Glutamatergic neuron (in vitro differentiated cells): ENCODE results near the gene ALDH1A2. TPM values are rescaled to one million over a fixed set of nuclear protein-coding genes. Genes with fewer than 3 reads are reported as not detected.

Experiments used
- DNase-seq: peaks from one replicate; pipeline ENCODE4 v3.0.0; 2022
- H3K27ac Mint-ChIP-seq: one replicate; pipeline ENCODE4 v1.8.0; 2020; ENCODE audit warnings: mild to moderate bottlenecking, mixed read lengths, inconsistent platforms; ENCODE audit not compliant: unreplicated experiment
- H3K27me3 Mint-ChIP-seq: one replicate; pipeline ENCODE4 v1.8.0; 2020; ENCODE audit warnings: mild to moderate bottlenecking, moderate library complexity, mixed read lengths, inconsistent platforms; ENCODE audit not compliant: unreplicated experiment
- H3K36me3 Mint-ChIP-seq: one replicate; pipeline ENCODE4 v1.8.0; 2020; ENCODE audit warnings: mild to moderate bottlenecking, mixed read lengths, inconsistent platforms; ENCODE audit not compliant: unreplicated experiment
- H3K4me1 Mint-ChIP-seq: one replicate; pipeline ENCODE4 v1.8.0; 2020; ENCODE audit warnings: mild to moderate bottlenecking, low read depth, mixed read lengths, inconsistent platforms; ENCODE audit not compliant: unreplicated experiment
- H3K4me3 Mint-ChIP-seq: one replicate; pipeline ENCODE4 v1.8.0; 2020; ENCODE audit warnings: mild to moderate bottlenecking, mixed read lengths, inconsistent platforms; ENCODE audit not compliant: unreplicated experiment
- H3K9me3 Mint-ChIP-seq: one replicate; pipeline ENCODE4 v1.8.0; 2020; ENCODE audit warnings: mild to moderate bottlenecking, moderate library complexity, mixed read lengths, inconsistent platforms; ENCODE audit not compliant: unreplicated experiment
- total RNA-seq: library from RNA; stranded (reverse); fragmentation: NEBNext Ultra II Directional; extraction: Animal tissue kit (Norgen Biotek cat#: 25700); gene quantifications from one replicate; pipeline ENCODE4 v1.2.1, GENCODE V29; 2021; ENCODE audit not compliant: unreplicated experiment
- TF ChIP-seq, protein P1 (sequence below): fragments of 200-600 bp; sonication (generic); IDR thresholded peaks from one replicate; pipeline ENCODE4 v1.5.0; 2021; ENCODE audit not compliant: partially characterized antibody, unreplicated experiment

The ALDH1A2 gene
- total RNA-seq, 1 donor from 2014 or later = not detected

DNA sequence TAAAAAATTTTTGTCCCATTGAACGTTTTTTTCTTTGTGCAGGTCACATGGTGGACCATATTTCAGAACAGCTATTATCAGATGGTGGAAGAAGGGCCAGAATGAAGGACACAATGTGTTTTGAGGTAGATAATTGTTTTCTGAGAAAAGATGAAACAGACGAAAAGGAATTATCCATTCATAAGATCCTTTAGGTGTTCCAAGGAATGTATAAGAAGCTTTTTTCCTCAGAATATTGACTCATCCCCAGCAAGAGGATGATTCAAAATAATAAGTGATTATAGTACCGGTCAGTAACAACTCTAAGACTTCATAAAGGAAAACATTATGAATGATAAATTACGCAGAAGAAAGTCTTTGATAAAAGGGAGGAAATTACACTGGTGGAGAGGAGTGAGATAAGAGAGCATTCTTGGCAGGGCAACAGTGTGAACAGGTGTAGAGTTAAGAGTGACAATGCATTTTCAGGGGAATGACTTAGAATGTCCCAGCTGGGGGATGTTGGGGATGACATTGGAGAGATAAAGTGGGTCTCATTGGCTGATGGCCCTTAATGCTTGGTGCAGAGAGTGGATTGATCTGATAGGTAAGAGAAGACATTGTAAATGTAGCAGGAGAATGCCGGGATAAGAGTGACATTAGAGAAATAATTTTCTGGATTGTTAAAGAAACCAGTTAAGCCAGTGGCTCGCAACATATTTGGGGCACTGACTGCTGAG lies 45.6 kb upstream of the ALDH1A2 start:
- TF ChIP-seq, protein P1, sequence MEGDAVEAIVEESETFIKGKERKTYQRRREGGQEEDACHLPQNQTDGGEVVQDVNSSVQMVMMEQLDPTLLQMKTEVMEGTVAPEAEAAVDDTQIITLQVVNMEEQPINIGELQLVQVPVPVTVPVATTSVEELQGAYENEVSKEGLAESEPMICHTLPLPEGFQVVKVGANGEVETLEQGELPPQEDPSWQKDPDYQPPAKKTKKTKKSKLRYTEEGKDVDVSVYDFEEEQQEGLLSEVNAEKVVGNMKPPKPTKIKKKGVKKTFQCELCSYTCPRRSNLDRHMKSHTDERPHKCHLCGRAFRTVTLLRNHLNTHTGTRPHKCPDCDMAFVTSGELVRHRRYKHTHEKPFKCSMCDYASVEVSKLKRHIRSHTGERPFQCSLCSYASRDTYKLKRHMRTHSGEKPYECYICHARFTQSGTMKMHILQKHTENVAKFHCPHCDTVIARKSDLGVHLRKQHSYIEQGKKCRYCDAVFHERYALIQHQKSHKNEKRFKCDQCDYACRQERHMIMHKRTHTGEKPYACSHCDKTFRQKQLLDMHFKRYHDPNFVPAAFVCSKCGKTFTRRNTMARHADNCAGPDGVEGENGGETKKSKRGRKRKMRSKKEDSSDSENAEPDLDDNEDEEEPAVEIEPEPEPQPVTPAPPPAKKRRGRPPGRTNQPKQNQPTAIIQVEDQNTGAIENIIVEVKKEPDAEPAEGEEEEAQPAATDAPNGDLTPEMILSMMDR = no peak
- no peak overlapping the region for H3K27ac Mint-ChIP-seq
- peaks cover 4% of the 10 kb centered on the region for H3K36me3 Mint-ChIP-seq
- peaks cover 5% of the 10 kb centered on the region for H3K27me3 Mint-ChIP-seq
- no peaks in the 10 kb centered on the region for H3K4me1 Mint-ChIP-seq
- DNase-seq = no peak
- no peaks in the 10 kb centered on the region for H3K9me3 Mint-ChIP-seq
- no peak overlapping the region for H3K4me3 Mint-ChIP-seq

DNA sequence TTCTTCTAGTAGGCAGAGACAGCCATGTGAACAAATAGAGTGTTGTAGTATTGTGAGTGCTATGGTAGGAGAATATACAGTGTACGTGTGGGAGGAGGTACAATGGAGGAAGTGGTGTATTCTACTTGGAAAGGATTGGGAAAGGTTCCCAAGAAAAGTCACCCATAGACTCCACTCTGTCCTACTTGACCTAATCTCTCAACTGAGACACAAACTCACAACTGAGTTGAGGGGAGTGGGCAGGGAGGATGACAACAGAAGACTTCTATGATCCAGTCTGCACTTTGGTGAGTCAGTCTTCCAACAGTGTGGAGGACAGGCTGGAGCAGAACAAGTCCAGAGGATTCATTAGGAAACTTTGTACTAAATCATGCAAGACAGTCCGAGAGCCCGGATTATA lies 43.9 kb upstream of the ALDH1A2 start:
- DNase-seq = no peak
- Mint-ChIP-seq H3K4me3 (no peak overlapping the region), H3K27ac (no peak overlapping the region), H3K36me3 (peaks cover 4% of the 10 kb centered on the region), H3K9me3 (no peaks in the 10 kb centered on the region), H3K4me1 (no peaks in the 10 kb centered on the region), H3K27me3 (peaks cover 5% of the 10 kb centered on the region)
- TF ChIP-seq, protein P1 = no peak

DNA sequence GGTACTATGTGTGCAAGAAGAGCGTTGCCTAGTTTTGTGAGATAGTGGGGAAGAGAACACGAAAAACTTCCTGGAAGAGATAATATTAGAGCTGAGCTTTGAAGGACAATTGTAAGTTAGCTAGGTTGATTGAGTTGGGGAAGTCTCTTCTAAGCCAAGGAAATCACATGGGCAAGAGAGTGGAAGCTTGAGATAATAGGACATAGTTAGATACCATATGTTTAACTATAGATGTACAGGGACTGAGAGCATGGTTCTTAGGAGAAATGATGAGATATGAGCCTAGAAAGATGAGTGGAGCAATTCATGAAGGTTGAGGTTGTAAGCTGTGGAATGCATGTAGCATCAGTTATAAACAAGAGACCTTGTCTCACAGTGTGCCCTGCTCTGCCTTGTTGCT lies 42.6 kb upstream of the ALDH1A2 start:
- no peak overlapping the region for H3K27ac Mint-ChIP-seq
- H3K4me1 Mint-ChIP-seq = no peaks in the 10 kb centered on the region
- TF ChIP-seq, protein P1 = no peak
- no peak for DNase-seq
- peaks cover 3% of the 10 kb centered on the region for H3K27me3 Mint-ChIP-seq
- peaks cover 2% of the 10 kb centered on the region for H3K9me3 Mint-ChIP-seq
- H3K36me3 Mint-ChIP-seq = peaks cover 2% of the 10 kb centered on the region
- no peak overlapping the region for H3K4me3 Mint-ChIP-seq

DNA sequence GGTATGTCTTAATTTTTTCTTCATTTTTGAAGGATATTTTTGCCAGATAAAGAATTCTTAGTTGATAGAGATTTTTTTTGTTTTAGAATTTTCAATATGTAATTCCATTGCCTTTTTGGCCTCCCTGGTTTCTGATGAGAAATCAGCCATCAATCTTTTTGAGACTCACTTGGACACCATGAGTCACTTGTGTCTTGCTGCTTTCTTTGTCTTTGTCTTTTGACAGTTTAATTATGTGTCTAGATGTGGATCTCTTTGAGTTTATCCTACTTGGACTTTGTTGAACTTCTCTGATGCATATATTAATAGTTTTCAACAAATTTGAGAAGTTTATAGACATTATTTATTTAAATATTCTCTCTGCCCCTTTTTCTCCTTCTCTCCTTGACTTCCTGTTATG lies 38.0 kb upstream of the ALDH1A2 start:
- no peak overlapping the region for H3K4me3 Mint-ChIP-seq
- no peak overlapping the region for H3K27ac Mint-ChIP-seq
- TF ChIP-seq, protein P1 = no peak
- no peaks in the 10 kb centered on the region for H3K36me3 Mint-ChIP-seq
- H3K4me1 Mint-ChIP-seq = no peaks in the 10 kb centered on the region
- no peak for DNase-seq
- H3K27me3 Mint-ChIP-seq = peaks cover 2% of the 10 kb centered on the region
- peaks cover 2% of the 10 kb centered on the region for H3K9me3 Mint-ChIP-seq

DNA sequence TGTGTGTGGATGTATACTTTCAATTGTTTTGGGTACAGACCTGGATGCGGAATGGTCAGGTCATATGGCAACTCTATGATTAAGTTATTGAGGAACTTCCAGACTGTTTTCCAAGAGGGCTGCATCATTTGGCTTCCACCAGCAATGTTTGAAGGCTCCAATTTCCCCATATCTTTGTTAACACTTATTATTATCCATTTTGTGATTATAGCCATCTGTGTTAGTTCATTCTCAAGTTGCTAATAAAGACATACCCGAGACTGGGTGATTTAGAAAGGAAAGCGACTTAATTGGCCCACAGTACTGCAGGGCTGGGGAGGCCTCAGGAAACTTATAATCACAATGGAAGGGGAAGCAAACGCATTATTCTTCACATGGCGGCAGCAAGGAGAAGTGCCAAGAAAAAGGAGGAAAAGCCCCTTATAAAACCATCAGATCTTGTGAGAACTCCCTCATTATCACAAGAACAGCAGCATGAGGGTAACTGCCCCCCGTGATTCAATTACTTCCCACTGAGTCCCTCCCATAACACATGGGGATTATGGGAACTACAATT lies 31.1 kb upstream of the ALDH1A2 start:
- Mint-ChIP-seq H3K27me3 (no peaks in the 10 kb centered on the region), H3K36me3 (no peaks in the 10 kb centered on the region), H3K4me3 (no peak overlapping the region), H3K4me1 (no peaks in the 10 kb centered on the region), H3K27ac (no peak overlapping the region), H3K9me3 (no peaks in the 10 kb centered on the region)
- TF ChIP-seq, protein P1 = no peak
- DNase-seq = no peak
